ENCODE data around the gene ERC1. TPM values are rescaled to one million over a fixed set of nuclear protein-coding genes. Genes with fewer than 3 reads are reported as not detected.
"Not testable (repeated sequence)": the region's sequence is repeated elsewhere in the genome, so short reads cannot be mapped to it uniquely, and the experiment has no call there.

Gene ERC1
- total RNA-seq, 1 experiment from 2014 or later: 55.1 TPM

DNA sequence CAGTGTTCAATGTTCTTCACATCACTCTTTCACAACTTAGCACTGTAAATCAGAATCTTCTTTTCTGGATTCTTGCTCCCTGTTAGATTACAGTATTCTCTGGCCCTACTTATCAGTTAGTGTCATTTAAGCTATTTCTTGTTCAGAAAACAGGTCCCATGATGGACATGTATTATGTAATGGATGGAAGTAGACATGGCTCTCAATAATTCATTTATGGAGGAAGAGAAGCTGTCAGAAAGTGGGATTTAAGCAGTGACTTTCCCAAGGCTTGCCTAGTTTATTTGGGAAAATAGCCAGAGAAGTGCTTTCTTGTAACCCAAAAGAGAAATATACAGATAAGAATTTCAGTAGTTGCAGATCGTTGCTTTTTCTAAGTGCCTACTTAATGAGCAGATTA, 1.6 kb downstream of the ERC1 start:
- no peak for DNase-seq (ENCODE audit: unreplicated experiment)
- no peaks in the 10 kb centered on the region for H3K27me3 Mint-ChIP-seq (ENCODE audit: insufficient read depth, unreplicated experiment)
- ChIA-PET POLR2A (interaction anchor here (0.8 to 6.4 kb wide), 20 partner anchors 11 to 613 kb away, joined by 3 to 62 read pairs (median 5); partner anchors contain the start of genes RAD52 and WNK1), CTCF (interaction anchor here (0.6 to 1.8 kb wide), 6 partner anchors 13 to 590 kb away, joined by 3 to 5 read pairs (median 3); partner anchors contain the start of gene RAD52)
- TF ChIP-seq, protein P1, sequence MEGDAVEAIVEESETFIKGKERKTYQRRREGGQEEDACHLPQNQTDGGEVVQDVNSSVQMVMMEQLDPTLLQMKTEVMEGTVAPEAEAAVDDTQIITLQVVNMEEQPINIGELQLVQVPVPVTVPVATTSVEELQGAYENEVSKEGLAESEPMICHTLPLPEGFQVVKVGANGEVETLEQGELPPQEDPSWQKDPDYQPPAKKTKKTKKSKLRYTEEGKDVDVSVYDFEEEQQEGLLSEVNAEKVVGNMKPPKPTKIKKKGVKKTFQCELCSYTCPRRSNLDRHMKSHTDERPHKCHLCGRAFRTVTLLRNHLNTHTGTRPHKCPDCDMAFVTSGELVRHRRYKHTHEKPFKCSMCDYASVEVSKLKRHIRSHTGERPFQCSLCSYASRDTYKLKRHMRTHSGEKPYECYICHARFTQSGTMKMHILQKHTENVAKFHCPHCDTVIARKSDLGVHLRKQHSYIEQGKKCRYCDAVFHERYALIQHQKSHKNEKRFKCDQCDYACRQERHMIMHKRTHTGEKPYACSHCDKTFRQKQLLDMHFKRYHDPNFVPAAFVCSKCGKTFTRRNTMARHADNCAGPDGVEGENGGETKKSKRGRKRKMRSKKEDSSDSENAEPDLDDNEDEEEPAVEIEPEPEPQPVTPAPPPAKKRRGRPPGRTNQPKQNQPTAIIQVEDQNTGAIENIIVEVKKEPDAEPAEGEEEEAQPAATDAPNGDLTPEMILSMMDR (IDR thresholded peaks at IDR 0.05; ENCODE audit: unreplicated experiment): no peak
- H3K27ac Mint-ChIP-seq (ENCODE audit: low read depth, unreplicated experiment): no peak overlapping the region
- intact Hi-C loops (cut with micrococcal nuclease): loop anchor here (5.0 kb wide), 2 partner anchors 100 to 420 kb away; no protein-coding TSS in a partner anchor
- peaks cover 12% of the 10 kb centered on the region for H3K36me3 Mint-ChIP-seq (ENCODE audit: insufficient read depth, unreplicated experiment)
- no TSS peak for BruUV-seq (replicated peaks)
- no peaks in the 10 kb centered on the region for H3K9me3 Mint-ChIP-seq (ENCODE audit: unreplicated experiment)
- H3K4me1 Mint-ChIP-seq (ENCODE audit: insufficient read depth, unreplicated experiment): peaks cover 47% of the 10 kb centered on the region
- H3K4me3 Mint-ChIP-seq (ENCODE audit: unreplicated experiment): peak overlapping the region; percentile 99

DNA sequence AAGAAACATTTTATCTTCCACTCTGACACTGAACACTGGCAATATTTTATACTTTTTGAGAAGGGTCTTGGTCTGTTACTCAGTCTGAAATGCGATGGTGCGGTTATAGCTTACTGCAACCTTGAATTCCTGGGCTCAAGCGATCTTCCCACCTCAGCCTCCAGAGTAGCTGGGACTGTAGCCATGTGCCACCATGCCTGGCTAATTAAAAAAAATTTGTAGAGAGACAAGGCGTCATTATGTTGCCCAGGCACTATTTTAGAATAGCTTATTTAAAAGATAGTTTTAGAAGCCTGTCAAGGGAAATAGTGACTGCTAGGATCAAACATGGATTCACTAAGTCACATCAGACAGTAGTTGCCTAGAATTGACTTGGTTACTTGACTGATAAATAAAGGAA, 5.9 kb downstream of the ERC1 start:
- Mint-ChIP-seq H3K4me1 (ENCODE audit: insufficient read depth, unreplicated experiment) (peaks cover 26% of the 10 kb centered on the region), H3K27ac (ENCODE audit: low read depth, unreplicated experiment) (no peak overlapping the region), H3K36me3 (ENCODE audit: insufficient read depth, unreplicated experiment) (peaks cover 21% of the 10 kb centered on the region), H3K27me3 (ENCODE audit: insufficient read depth, unreplicated experiment) (no peaks in the 10 kb centered on the region), H3K4me3 (ENCODE audit: unreplicated experiment) (no peak overlapping the region), H3K9me3 (ENCODE audit: unreplicated experiment) (no peaks in the 10 kb centered on the region)
- TF ChIP-seq, protein P1 (IDR thresholded peaks at IDR 0.05; ENCODE audit: unreplicated experiment): no peak
- BruUV-seq (replicated peaks): no TSS peak
- DNase-seq (ENCODE audit: unreplicated experiment): no peak
- intact Hi-C loops (cut with micrococcal nuclease): no loop called here
- CTCF ChIA-PET: interaction anchor here (0.5 to 1.4 kb wide), 3 partner anchors 47 to 206 kb away, joined by 3 to 4 read pairs (median 3); partner anchors contain the start of gene RAD52
- POLR2A ChIA-PET: interaction anchor here (0.9 to 1.9 kb wide), 4 partner anchors 15 to 244 kb away, joined by 3 to 6 read pairs (median 4); partner anchors contain the start of gene RAD52

DNA sequence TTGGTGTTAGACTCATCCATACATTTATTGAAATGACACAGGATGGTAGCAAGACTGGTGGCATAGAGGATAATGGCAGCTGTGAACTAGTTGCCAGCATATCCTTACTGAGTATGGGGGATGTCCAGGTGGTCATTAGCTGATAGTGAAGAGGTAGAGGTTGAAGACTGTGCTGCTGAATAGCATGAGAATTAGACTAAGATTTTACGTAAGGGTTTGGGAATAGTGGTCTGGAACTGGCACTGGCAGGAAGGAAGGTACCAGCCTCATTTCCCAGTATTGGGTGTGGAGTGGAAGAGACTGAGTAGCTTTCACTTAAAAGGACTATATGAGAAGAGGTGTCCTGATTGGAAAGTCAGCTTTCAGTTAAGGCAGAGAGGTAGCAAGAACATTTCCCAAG, 6.5 kb downstream of the ERC1 start:
- no peak for DNase-seq (ENCODE audit: unreplicated experiment)
- Mint-ChIP-seq H3K9me3 (ENCODE audit: unreplicated experiment) (no peaks in the 10 kb centered on the region), H3K27me3 (ENCODE audit: insufficient read depth, unreplicated experiment) (no peaks in the 10 kb centered on the region), H3K36me3 (ENCODE audit: insufficient read depth, unreplicated experiment) (peaks cover 21% of the 10 kb centered on the region), H3K4me3 (ENCODE audit: unreplicated experiment) (no peak overlapping the region), H3K4me1 (ENCODE audit: insufficient read depth, unreplicated experiment) (peaks cover 24% of the 10 kb centered on the region), H3K27ac (ENCODE audit: low read depth, unreplicated experiment) (no peak overlapping the region)
- POLR2A ChIA-PET: interaction anchor here (0.9 to 1.8 kb wide), 2 partner anchors 15 to 108 kb away, joined by 4 to 6 read pairs; no protein-coding TSS in a partner anchor
- CTCF ChIA-PET: interaction anchor here (0.6 kb wide), 1 partner anchor 426 kb away, joined by 3 read pairs; no protein-coding TSS in a partner anchor
- intact Hi-C loops (cut with micrococcal nuclease): no loop called here
- TF ChIP-seq, protein P1 (IDR thresholded peaks at IDR 0.05; ENCODE audit: unreplicated experiment): no peak
- no TSS peak for BruUV-seq (replicated peaks)

DNA sequence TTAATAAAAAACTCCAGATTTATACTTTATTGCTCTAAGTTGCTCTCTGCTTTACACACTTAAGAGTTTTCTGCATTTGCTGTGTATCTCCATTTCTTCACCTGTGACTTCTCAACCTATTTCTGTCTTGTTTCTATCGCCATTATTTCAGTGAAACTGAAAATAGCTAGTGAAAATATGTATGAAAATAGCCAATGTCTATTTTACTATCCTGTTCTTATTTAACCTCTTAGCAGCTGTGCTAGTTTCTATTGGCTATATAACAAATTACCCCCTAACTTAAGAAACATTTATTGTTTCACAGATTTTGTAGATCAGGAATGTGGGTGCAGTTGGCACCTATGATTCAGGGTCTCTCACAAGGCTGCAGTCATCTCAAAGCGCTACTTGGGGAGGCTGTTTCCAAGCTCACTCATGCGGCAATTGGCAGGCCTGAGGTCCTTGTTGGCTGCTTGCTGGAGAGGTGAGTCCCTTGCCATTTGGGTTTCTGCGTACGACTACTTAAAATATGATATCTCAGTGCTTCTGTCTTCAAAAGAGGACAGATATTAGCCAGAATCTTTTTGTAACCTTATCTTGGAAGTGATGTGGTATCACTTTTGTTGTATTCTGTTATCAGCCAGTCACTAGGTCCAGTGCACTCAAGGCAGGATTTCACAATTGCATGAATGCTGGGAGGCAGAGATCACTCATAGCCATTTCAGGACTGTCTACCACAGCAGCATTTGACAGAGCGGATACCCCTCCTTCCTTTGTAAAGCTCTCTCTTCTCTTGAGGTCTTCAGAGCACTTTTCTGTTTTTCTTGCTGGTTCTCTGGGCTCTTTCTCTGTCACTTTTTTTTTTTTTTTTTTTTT, 7.2 kb downstream of the ERC1 start:
- intact Hi-C loops (cut with micrococcal nuclease): no loop called here
- CTCF ChIA-PET: no interaction called here
- POLR2A ChIA-PET: interaction anchor here (1.8 kb wide), 1 partner anchor 14 kb away, joined by 6 read pairs; no protein-coding TSS in a partner anchor
- no TSS peak for BruUV-seq (replicated peaks)
- peaks cover 21% of the 10 kb centered on the region for H3K36me3 Mint-ChIP-seq (ENCODE audit: insufficient read depth, unreplicated experiment)
- peaks cover 20% of the 10 kb centered on the region for H3K4me1 Mint-ChIP-seq (ENCODE audit: insufficient read depth, unreplicated experiment)
- H3K27me3 Mint-ChIP-seq (ENCODE audit: insufficient read depth, unreplicated experiment): no peaks in the 10 kb centered on the region
- TF ChIP-seq, protein P1 (IDR thresholded peaks at IDR 0.05; ENCODE audit: unreplicated experiment): no peak
- no peaks in the 10 kb centered on the region for H3K9me3 Mint-ChIP-seq (ENCODE audit: unreplicated experiment)
- no peak overlapping the region for H3K27ac Mint-ChIP-seq (ENCODE audit: low read depth, unreplicated experiment)
- no peak for DNase-seq (ENCODE audit: unreplicated experiment)
- no peak overlapping the region for H3K4me3 Mint-ChIP-seq (ENCODE audit: unreplicated experiment)

DNA sequence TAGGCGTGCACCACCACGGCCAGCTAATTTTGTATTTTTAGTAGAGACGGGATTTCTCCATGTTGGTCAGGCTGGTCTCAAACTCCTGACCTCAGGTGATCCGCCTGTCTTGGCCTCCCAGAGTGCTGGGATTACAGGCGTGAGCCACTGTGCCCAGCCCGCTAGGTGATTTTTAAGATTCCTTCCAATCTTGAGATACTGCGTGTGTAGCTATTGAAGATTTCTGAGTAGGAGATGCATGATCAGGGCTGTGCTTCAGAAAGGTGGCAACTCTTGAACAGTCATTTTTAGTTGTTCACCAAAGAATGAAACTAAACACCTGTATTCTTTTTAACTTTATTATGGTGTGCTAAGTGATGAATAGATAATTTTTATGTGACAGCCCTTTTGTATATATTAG, 8.7 kb downstream of the ERC1 start:
- H3K9me3 Mint-ChIP-seq (ENCODE audit: unreplicated experiment); intact Hi-C loops (cut with micrococcal nuclease); H3K4me3 Mint-ChIP-seq (ENCODE audit: unreplicated experiment); DNase-seq (ENCODE audit: unreplicated experiment); CTCF ChIA-PET; BruUV-seq (replicated peaks); H3K27ac Mint-ChIP-seq (ENCODE audit: low read depth, unreplicated experiment); H3K27me3 Mint-ChIP-seq (ENCODE audit: insufficient read depth, unreplicated experiment): not testable (repeated sequence)
- peaks cover 31% of the 10 kb centered on the region for H3K36me3 Mint-ChIP-seq (ENCODE audit: insufficient read depth, unreplicated experiment)
- peaks cover 19% of the 10 kb centered on the region for H3K4me1 Mint-ChIP-seq (ENCODE audit: insufficient read depth, unreplicated experiment)
- POLR2A ChIA-PET: interaction anchor here (1.0 kb wide), 1 partner anchor 32 kb away, joined by 3 read pairs; no protein-coding TSS in a partner anchor
